ENCODE results near the gene GFRA1.
"Not testable (repeated sequence)": the region's sequence is repeated elsewhere in the genome, so short reads cannot be mapped to it uniquely, and the experiment has no call there.

Gene GFRA1

GRCh38 chr10:116195039-116195438 is 78.0 kb downstream of the GFRA1 start:
- no peak for DNase-seq

DNA sequence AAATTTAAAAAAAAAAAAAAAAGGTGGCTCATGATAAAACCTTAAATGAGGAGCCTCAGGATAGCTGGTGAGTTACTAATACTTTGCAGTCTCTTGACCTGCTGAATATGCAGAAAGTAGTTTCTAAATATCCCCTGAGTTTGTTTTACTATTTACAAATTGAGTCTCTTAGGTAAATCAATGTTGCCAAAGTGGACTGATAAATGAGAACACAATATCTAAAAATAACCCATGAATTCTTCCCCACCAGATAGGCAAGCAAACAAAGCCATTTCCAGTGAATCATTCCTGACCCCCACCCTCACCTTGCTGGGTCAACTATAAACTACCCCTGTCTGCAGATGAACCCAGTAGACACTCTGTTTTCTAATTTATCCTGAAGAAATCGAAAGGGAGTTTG is 78.9 kb downstream of the GFRA1 start:
- no peak for DNase-seq

- no peak for DNase-seq
Observed at GRCh38 chr10:116190883-116191282, 82.1 kb downstream of the GFRA1 start.

DNA sequence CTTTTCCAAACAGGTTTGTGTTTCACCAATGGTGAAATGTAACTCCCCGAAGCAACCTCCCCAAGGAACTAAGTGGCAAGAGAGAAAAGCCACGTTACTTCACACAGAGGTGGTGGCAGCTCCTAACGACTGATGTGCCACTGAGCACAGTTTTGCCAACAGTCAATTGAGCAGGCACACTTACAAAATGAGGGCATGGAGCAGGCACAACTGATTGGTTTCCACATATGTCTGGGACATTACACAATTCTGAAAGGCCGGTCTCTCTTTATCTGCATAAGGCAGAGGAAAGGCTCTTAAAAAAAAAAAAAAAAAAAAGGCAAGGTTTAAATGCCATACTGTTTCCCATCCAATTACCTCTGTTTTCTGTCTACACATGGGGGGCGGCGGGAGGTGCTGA is 86.7 kb downstream of the GFRA1 start:
- no peak for DNase-seq

DNA sequence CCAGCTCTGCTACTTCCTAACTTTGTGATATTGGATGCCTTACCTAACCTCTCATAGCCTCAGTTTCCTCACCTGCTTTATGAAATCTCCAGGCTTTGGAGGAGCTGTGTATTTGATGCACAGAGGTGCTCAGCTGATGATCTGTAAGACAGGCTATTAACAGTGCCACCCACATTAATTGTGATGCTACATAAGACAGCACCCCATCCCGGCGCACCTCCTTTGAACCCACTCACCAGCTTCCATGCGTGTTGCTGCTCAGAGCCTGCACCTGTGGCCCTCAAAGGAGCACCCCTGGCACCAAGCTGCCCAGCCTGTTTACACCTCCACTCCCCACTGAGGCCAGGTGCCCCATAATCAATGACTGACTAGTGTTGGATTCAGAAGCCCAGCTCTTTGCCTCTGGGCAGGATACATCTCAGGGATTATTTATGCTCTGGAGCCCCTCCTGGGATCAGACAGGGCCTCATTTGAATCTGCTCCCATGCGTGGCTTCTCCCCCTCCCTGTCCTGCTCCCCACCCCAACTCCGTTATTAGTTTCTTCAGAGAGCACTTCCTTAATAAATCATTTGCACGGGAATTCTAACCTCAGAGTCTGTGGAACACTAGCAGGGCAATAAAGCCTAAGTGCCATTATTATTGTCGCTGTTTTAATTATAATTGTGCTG is 87.7 kb downstream of the GFRA1 start:
- DNase-seq, result no peak

DNA sequence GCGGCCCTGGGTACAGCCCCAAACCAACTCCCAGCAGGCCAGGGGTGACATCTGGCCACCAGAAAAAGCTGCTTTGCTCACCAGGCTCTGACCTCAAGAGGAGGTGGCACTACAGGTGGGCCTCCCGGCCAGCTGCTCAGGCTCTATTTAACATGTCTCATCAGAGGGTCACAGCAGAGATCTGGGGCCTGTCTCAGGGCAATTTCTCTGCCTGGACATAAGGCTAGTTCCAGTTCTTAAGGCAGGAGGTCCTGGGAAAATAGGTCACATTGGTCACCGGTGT is 88.6 kb downstream of the GFRA1 start:
- no peak for DNase-seq

DNA sequence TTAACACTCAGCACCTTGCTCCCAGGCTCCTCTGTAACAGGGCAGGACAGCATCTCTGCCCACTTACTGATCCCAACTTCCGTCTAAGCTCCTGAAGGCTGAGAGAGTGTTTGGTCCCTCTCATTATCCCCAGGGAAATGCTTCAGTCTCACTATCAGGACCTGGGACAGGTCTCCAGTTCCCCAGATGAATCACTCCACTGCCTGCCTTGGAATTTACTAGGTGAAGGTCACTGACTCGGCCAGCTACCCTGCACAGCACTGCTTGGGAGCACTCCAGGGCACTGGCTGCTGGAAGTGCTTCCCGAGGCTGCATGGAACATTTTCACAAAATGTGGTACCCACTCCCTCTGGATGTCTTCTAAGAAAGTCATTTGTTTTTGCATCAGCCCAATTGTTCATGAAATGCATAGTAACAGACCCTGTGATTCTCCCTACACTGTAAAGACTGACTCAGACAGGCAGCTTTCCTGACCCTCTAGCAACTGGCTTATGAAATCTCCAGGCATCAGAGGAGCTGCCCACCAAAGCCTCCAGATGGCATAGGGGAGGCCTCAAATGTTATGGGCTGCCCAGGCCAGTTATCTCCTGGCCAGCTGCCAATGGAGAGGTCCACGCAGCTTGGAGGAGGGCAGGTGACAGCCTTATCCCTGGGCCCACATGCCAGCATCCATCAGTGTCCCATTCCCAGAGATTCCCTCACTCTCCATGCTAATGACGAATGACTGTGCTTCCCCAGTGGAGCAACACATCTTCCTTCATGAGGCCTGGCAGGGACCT is 89.1 kb downstream of the GFRA1 start:
- DNase-seq, result no peak

- DNase-seq, result no peak
Observed at GRCh38 chr10:116182426-116182825, 90.6 kb downstream of the GFRA1 start.

DNA sequence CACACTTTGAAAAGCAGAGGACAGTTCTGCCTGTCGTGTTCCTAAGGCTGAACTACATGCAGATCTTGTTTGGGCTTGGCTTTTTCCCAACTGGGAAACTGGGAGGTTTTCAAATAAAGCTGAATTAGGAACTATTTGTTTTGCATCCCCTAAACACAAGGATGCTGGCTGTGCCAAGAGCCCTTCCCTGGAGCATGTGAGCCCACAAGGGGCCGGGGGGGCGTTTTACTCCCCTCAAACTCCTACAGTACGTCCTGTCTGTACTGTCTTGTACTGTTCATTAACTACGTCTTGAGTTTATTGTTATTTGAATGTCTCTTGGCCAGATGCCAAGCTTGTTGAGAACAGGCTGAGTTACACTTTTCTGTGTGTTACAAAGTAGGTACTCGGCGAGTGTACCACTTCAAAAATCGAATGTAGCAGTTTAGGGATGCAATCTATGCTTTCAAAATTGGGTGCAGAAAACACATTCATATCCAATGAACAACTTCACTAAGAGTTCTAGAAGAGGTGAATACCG is 94.9 kb downstream of the GFRA1 start:
- no peak for DNase-seq

- no peak for DNase-seq
Observed at GRCh38 chr10:116175231-116175630, 97.8 kb downstream of the GFRA1 start.

- DNase-seq, result no peak
Observed at GRCh38 chr10:116171505-116171904, 101.5 kb downstream of the GFRA1 start.

DNA sequence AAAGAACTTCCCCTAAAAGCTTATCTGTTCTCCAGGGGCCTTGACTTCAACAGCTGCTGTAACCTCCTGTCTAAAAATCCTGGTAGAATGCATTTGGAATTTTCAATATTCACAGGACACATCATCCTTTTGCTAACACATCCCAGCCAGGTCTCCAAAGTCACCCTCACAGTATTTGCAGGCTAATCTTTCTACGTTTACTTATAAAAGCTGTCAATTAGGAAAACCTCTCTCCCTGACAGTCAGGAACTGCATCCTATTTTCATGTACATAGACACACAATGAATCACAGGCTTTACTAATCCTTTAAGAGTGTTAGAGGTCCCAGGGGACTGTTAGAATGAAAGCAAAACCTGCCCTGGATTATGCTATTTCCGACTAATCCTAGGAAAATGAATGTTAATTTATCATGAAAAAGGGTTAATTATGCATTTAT is 102.2 kb downstream of the GFRA1 start:
- DNase-seq, result no peak

DNA sequence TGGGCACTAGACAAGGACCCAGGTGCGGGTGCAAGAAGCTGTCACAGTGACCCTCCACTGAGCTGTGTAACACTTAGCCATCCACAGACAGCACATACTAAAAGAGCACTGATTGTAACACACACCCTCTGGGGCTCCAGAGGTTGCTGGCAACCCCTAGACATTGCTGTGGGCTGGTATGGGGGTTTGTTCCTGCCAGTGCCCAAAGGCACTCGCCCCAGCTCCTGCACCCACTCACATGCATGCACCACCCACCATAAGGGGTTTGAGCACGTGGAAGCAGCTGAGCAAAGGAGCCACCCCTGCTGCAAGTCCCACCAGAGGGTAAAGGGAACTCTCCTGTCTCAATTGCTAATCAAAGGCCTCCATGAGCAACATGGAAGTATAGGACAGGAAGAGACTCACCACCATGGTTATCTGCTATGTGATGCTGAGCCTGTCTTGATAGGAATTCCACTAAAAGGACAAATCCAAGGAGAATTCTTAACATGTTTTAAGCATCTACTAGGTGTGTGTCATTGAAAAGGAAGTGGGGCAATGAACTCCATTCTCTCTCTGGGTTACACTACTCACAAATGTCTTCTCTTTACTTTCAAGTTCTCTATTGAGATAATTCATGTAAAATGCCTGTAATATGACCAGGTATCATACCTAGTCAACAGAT is 103.1 kb downstream of the GFRA1 start:
- DNase-seq, result no peak

GRCh38 chr10:116168745-116169144 is 104.3 kb downstream of the GFRA1 start:
- no peak for DNase-seq

DNA sequence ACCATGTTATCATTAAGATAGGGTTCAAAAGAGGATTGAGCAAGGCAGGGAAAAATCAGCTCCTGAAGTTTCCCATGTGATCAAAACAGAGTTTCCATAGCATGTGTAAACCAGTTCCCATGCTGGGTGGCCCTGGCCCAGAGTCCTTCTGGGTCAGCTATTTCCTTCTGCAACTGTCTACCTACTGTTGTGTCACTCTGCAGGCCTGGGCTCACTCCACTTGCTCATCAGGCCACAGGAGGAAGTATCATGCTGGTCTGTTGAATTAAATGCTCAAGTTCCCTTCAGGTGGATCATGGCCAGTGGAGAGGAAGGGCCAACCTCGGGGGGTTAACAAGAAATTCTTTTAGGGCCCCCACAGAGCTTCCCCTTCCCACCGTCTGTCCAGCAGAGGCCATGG is 104.7 kb downstream of the GFRA1 start:
- DNase-seq, result no peak

GRCh38 chr10:116165941-116166340 is 107.1 kb downstream of the GFRA1 start:
- not testable (repeated sequence) for DNase-seq

- no peak for DNase-seq
Observed at GRCh38 chr10:116164291-116164690, 108.7 kb downstream of the GFRA1 start.

- DNase-seq, result no peak
Observed at GRCh38 chr10:116163333-116164131, 109.5 kb downstream of the GFRA1 start.

GRCh38 chr10:116162851-116163250 is 110.2 kb downstream of the GFRA1 start:
- DNase-seq, result no peak

DNA sequence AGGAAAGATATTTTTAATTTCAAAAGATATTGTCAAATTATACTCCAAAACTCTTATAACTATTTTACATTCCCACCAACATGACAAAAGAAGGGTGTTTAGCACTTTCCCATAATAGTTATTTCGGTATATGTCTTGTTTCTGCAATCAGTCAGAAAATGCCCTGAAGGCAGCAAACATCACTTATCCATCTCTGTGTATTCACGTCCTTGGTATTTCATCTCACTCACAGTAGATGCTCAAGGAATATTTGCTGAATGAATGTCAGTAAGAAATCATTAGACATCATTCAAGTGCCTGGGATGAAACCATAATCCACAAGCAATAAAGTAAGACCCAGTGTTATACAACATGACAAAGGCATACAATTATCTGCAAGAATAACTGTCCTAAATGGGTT is 112.7 kb downstream of the GFRA1 start:
- no peak for DNase-seq

DNA sequence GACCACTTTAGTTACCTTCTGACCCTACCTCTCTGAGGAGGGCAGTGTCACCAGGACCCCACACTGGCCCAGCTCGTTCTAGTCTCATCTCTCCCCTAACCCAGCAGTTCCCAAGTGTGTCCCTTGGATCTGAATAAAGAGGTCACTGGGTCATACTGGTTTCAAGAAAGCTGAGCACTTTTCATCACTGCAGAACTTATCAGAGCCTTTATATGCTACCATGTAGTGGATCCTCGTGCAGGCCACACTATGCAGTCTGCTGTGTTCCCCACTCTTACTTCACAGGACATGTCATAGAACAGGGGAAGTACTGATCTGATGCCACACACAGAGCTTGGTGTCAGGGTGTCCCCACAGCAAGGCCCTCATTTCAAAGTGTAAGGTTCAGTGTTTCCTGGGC is 113.8 kb downstream of the GFRA1 start:
- no peak for DNase-seq

DNA sequence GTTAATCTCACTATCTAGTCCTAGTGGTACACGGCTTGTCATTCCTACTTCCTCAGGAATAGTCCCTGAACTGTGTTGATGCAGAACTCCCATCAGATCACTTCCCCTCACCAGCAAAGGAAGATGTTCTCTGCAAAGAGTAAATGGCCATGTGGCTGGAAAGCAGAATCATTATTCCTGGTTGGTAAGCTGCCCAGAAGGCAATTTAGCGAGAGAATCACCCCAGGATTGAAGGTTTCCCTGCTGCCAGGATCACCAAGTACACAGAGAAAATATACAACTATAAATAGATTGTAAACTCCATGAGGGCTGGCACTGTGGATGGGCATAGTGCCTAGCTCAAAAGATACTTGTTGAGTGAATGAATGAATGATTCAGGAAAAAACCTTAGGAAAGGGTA is 115.0 kb downstream of the GFRA1 start:
- no peak for DNase-seq

DNA sequence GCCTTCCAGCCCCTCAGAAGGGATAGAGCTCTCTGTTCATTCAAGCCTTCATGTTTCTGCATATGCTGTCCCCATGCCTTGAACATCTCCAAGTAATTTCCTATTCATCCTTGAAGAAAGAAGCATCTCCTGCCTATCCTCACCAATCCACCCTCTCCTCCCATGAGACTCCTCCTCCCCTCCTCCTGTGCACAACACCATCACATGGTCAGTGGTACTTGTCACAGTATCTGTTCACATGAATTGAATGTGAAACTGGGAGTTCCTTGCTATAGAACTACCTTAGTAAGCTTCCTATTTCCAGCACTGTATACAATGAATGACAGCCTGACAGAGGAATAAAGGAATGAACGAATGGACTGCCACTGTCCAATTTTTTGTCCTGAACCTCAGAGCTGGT is 115.5 kb downstream of the GFRA1 start:
- DNase-seq, result no peak

All from activated naive CD4-positive, alpha-beta T cell treated with Interleukin-2 at 50 U/mL for 16 hours (primary cell).